Right hindlimb (tissue), 1 donor: ENCODE measurements around the gene SHKBP1.
A peak's percentile ranks its signal among the peaks of the same experiment; 100 is the strongest.

Experiments used
- DNase-seq: peaks from one replicate; pipeline ENCODE4 v3.0.0-alpha.2; 2018

SHKBP1 gene

DNA sequence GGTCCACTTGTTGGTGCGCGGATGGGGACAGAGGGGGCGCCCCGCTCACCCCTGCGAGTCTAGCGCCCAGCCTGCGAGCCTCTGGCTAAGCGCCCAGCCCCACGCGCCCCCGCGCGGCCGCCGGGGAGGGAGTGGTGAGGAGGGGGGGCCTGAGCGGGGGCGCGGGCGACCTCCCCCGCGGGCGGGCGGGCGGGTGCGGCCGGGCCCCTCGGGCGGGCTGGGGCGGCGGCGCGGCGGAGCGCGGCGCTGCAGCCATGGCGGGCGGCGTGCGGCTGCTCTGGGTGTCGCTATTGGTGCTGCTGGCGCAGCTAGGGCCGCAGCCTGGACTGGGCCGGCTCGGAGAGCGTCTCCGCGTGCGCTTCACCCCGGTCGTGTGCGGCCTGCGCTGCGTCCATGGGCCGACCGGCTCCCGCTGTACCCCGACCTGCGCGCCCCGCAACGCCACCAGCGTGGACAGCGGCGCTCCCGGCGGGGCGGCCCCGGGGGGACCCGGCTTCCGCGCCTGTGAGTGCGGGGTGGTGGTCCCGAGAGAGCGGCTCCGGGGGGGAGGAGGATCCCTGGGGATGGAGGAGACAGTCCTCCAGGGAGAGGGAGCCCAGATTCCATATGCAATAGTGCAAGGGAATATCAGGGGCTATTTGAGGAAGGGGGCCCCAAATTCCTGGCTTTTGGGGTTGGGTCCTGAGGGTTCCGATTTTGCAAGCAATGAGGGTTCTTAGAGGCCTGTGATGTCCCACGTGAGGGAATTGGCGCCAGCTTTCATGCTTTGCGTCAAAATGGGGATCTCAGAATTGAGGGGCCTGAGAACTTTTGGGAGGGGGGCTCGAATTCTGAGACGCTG lies 24.7 kb downstream of the SHKBP1 start, which contains the start of gene LTBP4:
TSS of gene LTBP4 (plus strand) at position 236 of the 841 bp plus-strand sequence. CDS start at position 255, 19 bp downstream.
- DNase-seq, result peak; percentile 72

GRCh38 chr19:40603071-40603388 lies 26.4 kb downstream of the SHKBP1 start:
- DNase-seq, result no peak

DNA sequence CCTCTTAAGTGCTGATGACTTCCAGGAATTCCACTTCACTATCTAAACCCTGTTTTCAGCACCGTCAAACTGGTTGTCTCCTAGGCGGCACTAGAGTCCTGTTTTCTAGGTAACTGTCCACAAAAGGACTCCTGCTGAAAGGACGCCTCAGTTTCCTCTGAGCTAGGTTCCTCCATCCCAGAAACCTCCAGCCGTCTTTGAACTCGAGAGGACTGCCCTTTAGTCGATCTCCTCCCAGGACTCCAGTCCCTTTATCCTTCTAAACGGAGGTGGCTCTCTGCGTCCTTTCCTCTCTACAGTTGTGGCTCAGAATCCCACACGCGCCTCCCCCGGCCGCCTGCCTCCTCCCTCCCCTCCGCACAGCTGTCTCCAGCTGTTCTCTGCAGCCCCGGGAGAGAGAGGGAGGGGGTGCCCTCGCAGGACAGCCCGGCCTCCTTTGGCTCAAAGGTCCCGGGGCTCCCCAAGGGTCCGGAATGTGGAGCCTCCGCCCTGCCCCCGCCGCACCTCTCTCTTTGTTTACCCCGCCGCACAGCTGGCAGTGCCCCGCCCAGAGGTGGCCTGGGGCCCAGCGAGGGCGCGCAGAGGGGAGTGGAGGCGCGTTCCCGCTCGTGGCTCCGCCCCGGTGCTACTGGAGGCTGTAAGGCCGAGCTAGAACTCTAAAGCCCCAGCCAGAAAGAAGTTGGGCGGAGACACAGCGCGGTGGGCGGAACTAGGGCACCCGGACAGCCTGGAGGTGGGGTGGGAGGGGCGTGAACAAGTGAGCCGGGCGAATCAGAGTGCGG lies 26.9 kb downstream of the SHKBP1 start:
- DNase-seq, result peak; percentile 99

DNA sequence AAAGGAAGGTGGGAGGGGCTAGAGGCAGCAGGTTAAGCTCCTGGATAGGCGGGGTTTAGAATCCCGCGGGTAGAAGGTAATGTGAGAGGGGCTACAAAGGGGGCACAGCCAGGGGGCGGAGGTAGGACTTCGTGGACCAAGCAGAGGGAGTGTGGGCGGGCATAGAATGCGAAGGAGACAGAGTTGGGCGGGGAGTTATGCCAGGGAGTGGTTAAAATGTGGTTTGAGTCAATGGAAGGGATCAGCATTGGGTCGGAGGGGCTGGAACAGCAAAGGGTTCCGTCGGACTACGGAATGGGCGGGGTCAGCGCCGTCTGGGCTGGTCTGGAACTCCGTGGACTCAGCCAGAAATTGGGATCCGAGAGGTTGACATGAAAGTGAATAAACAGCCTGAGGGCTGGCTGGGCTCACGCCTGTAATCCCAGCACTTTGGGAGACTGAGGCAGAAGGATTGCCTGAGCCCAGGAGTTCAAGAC lies 27.5 kb downstream of the SHKBP1 start:
- DNase-seq, result no peak

DNA sequence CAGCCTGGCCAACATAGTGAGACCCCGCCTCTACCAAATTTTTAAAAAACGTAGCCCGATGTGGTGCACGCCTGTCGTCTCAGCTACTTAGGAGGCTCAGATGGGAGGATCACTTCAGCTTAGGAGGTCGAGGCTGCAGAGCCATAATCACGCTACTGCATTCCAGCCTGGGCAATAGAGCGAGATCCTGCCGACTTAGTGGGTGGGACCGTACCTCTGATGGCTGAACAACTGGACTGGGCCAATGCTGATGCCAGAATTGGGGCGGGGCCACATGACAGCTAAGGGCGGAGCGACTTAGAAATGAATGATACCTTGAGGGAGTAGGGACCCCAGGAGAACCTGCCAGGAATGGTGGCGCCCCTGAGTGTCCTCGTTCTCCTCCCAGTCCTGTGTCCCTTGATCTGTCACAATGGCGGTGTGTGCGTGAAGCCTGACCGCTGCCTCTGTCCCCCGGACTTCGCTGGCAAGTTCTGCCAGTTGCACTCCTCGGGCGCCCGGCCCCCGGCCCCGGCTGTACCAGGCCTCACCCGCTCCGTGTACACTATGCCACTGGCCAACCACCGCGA lies 28.1 kb downstream of the SHKBP1 start:
- DNase-seq, result no peak

DNA sequence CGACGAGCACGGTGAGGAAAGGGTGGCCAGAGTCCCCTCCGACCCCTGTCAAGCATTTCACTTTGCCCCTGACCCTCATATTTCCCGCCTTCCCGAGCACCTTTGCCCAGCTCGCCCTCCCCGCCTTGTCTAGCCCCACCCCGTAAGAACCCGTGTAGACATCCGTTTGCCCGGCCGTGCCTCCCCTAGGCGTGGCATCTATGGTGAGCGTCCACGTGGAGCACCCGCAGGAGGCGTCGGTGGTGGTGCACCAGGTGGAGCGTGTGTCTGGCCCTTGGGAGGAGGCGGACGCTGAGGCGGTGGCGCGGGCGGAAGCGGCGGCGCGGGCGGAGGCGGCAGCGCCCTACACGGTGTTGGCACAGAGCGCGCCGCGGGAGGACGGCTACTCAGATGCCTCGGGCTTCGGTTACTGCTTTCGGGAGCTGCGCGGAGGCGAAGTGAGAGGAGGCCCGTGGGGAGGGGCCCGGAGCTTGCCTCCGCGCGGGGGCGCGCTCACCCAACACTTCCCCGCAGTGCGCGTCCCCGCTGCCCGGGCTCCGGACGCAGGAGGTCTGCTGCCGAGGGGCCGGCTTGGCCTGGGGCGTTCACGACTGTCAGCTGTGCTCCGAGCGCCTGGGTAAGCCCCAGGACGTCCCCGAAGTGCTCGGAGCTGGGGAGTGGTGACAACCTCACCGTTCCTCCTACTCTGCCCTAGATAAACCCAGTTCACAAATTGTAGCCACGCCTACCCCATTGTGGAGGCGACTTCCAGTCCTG lies 28.7 kb downstream of the SHKBP1 start:
- peak; percentile 71 for DNase-seq

DNA sequence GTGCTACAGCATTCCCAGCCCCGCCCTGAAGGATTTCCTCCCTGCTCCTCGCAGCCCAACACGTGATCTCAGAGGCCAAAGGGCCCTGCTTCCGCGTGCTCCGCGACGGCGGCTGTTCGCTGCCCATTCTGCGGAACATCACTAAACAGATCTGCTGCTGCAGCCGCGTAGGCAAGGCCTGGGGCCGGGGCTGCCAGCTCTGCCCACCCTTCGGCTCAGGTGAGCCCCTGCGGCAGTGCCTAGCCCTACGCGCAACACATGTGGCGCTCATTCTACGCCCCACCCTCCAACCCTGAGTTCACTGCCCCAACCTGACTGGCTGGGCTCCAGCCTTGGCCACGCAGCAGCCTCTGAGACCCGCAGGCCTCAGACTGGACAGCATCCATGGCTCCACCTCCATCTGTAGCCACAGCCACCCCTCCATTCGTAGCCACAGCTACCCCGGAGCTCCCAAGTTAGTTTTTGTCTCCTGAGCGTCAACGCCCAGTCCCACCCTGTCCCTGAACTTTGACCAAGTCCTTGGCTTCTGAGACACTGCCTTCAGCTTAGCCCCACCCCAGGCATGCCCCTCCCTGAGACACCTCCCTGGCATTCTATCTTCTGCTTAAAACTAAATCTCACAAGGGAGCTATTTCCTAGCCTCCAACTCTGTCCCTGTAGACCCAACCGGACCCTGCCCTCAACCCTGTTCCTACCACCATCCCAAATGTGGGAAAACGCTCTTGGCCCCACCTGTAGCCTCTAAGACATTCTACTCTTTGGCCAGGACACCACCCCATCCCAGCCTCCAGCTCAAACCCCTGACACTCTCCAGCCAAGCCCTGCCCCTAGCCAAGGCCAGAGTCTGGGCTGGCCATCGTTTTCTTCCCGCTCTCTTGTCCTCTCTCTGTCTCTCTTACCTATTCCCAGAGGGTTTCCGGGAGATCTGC lies 30.9 kb downstream of the SHKBP1 start:
- no peak for DNase-seq

DNA sequence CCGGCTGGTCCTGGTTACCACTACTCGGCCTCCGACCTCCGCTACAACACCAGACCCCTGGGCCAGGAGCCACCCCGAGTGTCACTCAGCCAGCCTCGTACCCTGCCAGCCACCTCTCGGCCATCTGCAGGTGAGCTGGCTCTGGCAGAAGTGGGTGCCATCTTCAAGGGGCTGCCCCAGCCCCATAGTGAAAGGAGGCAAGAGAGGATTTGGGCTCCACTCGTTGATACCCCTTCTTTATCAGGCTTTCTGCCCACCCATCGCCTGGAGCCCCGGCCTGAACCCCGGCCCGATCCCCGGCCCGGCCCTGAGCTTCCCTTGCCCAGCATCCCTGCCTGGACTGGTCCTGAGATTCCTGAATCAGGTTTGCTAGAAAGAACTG lies 31.6 kb downstream of the SHKBP1 start:
- DNase-seq, result no peak

- DNase-seq, result no peak
These were observed 32.3 kb downstream of the SHKBP1 start for GRCh38 chr19:40608957-40609356.

DNA sequence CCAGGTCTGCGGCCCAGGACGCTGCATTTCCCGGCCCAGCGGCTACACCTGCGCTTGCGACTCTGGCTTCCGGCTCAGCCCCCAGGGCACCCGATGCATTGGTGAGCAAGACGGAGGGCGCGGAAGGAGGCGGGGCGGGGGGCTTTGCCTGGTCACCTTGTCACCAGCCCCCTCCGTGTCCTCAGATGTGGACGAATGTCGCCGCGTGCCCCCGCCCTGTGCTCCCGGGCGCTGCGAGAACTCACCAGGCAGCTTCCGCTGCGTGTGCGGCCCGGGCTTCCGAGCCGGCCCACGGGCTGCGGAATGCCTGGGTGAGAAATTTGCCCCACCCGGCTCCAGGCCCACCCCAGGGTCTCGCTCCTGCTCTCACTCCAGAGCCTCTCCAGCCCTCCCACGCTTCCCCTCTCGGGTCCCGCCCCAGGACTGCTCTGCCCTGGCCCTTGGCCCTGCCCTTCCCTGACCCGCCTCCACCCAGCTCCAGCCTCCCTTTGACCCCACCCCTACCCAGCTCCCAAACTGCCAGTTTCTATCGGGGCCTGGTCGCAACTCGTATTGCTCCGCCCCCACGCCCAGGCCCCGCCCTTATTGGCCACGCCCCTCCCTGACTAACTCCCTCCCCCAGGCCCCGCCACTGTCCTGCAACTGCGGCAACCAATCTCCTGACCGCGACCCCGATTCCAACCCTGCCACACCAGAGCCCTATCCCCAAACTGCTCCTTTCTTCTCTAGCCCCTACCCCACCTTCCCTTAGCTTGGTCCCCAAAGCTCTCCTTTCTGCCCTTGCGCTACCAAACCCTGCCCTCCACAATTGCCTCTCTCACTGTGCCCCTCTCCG lies 33.1 kb downstream of the SHKBP1 start:
- peak; percentile 72 for DNase-seq

DNA sequence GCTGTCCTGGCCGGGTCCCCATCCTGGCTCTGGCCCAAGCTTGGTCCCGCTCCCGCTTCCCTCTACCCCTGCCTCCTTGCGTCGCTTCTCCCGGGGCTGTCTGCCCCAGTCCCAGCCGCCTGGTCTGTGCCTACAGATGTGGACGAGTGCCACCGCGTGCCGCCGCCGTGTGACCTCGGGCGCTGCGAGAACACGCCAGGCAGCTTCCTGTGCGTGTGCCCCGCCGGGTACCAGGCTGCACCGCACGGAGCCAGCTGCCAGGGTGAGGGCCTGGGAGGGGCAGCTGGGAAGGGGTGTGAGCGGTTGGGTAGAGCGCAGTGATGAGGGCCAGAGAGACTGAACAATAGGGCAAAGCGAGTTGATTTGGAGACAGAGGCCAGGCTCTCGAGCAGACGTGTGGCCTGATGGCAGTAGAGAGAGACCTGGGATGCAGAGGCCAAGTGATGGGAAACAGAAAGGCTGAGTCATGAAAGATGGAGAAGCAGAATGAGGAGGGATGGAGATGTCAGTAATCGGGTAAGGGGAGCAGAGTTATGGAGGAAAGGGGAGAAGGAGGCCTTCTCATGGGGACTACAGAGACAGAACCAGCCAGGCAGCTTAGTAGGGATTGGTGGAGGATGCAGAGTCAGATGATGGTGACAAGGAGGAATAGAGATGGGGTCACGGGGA lies 33.9 kb downstream of the SHKBP1 start:
- DNase-seq, result no peak

DNA sequence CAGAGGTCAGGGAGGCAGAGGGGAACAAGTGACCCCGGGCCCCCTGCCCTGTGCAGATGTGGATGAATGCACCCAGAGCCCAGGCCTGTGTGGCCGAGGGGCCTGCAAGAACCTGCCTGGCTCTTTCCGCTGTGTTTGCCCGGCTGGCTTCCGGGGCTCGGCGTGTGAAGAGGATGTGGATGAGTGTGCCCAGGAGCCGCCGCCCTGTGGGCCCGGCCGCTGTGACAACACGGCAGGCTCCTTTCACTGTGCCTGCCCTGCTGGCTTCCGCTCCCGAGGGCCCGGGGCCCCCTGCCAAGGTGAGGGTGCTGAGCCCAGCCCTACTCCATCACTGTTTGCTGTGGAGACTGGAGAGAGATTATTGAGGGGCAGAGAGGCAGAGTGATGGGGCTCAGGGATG lies 34.4 kb downstream of the SHKBP1 start:
- no peak for DNase-seq

DNA sequence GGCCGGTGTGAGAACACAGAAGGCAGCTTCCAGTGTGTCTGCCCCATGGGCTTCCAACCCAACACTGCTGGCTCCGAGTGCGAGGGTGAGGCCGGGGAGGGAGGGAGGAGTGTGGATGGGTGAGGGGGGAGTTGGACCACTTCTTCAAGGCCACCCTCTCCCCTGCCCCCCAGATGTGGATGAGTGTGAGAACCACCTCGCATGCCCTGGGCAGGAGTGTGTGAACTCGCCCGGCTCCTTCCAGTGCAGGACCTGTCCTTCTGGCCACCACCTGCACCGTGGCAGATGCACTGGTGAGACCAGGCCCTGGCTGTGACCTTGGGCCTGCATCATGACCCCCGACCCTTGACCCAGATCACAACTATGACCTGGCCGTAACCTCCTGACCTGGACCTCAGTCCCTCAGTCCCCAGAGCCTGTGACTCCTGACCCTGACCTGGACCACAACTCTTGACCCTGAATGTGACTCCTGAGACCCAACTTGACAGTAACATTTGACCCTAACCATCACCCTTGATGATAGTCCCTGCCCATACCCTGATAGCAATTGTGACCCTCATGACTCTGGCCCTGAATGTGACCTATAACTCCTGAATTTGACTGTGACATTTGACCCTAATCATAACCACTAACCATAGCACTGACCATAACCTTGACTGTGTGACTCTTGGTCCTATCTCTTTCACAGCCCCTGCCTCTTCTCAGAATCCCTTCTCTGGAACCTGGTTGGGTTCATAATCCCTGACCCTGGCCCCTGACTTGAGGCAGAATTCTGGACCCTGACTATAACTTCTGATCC lies 35.4 kb downstream of the SHKBP1 start:
- DNase-seq, result no peak

GRCh38 chr19:40612831-40613689 lies 36.4 kb downstream of the SHKBP1 start:
- DNase-seq, result peak; percentile 70

DNA sequence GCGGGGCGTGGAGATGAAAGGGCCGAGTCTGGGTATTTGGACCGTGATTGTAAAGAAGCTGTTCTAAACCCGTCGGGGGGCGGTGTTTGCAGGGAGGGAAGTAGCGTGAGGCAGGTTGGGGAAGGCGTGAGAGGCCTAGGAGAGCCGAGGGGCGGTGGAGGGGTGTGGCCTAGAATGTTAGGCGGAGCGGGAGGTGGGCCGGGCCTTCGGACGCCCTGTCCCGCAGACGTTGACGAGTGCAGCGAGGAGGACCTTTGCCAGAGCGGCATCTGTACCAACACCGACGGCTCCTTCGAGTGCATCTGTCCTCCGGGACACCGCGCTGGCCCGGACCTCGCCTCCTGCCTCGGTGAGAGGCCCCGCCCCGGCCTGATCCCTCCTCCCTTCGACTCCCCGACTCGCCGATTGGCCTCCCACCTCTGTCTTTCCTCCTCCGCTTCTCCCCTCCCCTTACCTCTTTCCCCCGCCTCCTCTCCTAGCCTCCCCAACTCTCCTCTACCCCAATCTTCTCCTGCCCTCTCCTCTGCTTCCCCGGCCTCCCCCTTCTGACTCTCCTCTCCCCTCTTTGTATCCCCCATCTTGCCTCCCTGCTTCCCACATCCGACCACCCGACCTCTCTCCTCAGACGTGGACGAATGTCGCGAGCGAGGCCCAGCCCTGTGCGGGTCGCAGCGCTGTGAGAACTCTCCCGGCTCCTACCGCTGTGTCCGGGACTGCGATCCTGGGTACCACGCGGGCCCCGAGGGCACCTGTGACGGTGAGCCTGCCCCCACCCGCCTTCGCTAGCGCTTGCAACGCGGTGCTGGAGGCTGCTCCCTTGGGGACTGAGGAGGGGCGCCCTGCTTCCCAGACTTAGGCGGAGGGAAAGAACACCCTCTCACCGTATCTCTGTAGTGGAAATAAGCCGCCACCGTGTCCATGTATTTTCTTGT lies 37.3 kb downstream of the SHKBP1 start:
- DNase-seq, result peak; percentile 88

- DNase-seq, result peak; percentile 91
These were observed 38.1 kb downstream of the SHKBP1 start for GRCh38 chr19:40614622-40615411.
